HG02610 (cell line): Measurements from ENCODE around the gene METTL25B.
A peak's percentile ranks its signal among the peaks of the same experiment; 100 is the strongest.

Experiments used
- ATAC-seq: cut with Tn5 transposase; IDR thresholded peaks from one replicate; pipeline ENCODE4 v1.9.1; 2021; ENCODE audit warnings: mild to moderate bottlenecking, moderate library complexity; ENCODE audit not compliant: unreplicated experiment

Gene METTL25B

DNA sequence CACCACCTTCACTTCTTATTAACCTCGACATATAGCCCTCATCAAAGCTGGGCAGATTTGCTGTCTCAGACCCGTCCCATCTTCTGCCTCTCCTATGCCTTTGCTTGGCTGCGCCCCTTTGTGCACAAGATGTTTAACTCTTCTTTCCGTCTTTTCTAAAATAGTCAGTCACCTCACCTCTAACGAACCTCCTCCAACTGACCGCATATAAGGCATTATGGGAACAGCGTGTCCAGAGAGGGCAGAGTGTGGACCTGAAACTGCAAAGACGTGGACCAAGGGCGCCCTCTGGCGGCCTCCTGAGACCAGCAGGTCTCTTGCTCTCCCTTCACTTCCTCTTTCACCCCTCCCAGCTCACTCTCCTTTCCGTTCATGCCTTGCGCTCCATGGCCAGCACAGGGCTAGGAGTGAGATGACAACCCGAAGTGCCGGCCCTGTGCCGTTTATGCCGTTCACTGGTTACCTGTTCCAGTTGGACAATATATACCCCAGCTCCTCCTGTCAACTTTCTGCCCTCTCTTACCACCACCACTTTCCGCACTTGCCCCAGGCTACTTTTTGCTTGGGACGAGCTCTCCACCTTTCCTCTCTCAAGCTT, 2.5 kb upstream of the METTL25B start:
- ATAC-seq = no peak

DNA sequence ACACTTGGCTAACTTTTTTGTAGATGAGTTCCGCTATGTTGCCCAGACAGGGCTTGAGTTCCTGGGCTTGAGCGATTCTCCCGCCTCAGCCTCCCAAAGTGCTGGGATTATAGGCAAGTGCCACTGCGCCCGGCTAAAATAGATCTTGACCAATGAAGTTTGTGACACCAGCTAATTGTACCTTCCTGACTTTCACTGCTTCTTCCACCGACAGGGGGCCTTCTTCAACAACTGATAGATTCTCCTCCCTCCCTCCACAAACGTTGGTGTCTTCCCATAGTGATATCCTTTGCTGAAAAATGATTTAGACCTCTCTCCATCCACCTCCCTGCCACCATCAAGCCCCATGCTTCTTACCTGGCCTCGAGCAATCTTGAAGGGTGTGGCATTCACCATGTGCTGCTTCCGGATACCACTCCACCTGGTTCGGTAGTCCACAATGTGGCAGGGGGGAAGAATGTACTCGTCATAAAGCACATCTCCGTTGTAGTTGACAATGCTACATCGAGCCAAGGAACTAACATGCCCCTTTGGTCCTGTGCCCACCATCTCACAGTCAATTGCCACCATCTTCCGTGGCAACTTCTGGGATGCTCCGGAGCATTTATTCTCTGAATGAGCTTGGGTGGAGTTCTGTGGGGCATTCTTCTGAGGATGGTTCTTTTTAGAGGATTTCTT, 1.6 kb upstream of the METTL25B start:
- no peak for ATAC-seq

DNA sequence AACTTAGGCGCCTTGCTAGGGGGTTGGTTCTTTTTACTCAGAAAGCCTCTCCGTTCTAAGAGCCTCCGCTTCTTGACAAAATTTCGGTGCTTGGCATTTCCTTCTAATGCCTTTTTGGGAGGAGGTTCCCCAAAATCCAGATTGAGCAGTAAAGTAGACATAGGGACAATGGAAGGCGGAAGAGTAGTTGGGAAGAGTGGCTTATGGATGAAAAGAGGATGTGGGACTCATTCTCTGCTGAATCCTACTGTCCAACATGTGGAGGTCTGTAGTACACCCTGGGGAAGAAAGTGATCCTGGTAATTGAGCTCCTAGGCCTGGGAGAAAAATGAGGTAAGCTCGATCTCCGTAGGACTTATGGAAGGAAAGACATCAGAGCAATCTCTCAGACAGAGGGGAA, 777 bp upstream of the METTL25B start:
- ATAC-seq = no peak

DNA sequence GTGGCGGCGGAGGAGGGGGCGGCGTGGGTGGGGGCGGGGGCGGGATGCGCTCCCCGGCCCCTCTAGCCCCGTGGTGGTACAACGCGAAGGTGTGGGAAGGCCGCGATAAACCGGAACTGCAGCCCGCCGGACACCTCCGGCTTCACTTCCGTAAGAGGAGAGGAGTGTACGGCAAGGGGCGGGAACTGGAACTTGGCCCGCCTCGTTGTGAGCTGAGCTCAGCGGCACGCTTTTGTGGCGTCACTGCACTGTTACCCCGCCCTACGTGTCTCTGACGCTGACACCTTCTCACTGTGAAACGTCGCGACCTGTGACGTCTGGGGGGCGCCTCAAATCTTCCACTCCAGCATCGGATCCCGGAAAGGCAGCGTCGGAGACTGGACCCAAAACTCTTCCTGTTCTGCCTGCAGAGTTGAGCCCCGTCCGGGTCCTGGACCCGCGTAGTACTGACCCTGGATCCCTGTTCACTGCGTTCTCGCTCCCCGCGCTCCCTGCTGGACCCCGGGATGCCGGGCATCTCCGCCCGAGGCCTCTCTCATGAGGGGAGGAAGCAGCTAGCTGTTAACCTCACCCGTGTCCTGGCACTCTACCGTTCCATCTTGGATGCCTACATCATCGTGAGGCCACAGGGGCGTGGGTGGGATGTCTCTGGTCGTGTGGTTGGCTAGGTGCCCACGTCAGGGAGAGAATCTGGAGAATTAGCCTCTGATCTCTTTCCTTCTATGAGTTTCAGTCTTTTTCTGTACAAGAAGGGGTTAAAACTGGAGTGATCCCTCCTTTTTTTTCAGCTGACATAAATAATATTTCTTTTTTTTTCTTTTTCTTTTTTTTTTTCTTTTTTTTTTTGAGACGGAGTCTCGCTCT, 562 bp downstream of the METTL25B start, which contains the start of gene ISG20L2:
Gene ISG20L2 (minus strand): TSS at position 168 of the 864 bp plus-strand sequence. CDS start 1,114 bp downstream, outside the sequence.
- ATAC-seq = peak; percentile 89

DNA sequence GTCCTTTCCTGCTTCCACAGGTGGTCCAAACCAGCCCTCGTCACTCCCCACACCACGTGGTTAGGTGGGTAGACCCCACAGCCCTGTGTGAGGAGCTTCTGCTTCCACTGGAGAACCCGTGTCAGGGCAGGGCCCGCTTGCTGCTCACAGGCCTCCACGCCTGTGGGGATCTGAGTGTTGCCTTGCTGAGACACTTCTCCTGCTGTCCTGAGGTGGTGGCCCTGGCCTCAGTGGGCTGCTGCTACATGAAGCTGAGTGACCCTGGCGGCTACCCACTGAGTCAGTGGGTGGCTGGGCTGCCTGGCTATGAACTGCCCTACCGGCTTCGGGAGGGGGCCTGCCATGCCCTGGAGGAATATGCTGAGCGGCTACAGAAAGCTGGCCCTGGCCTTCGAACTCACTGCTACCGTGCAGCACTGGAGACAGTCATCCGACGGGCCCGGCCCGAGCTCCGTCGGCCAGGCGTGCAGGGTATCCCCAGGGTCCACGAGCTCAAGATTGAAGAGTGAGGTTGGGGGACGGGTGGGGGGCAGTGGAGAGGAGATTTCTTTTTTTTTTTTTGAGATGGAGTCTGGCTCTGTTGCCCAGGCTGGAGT, 5.8 kb downstream of the METTL25B start:
- ATAC-seq = no peak

DNA sequence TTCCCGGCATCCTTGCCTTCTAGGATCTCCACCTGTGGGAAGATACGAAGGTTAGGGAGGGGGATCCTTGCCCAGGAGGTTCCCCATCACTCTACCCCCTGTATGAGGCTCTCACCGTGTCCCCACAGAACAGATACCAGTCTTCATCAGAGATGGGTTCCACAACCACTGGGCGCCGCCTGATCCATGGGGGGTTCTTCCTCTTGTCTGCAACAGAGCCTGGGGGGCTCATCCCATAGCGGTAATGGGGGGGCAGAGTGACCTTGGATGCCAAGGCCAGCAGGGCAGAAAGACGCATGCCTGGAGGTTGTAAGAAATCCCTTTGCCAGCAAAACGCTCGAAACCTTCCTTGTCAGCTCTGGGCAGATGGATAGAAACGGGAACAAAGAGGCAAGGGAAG, 10.1 kb downstream of the METTL25B start:
- no peak for ATAC-seq

DNA sequence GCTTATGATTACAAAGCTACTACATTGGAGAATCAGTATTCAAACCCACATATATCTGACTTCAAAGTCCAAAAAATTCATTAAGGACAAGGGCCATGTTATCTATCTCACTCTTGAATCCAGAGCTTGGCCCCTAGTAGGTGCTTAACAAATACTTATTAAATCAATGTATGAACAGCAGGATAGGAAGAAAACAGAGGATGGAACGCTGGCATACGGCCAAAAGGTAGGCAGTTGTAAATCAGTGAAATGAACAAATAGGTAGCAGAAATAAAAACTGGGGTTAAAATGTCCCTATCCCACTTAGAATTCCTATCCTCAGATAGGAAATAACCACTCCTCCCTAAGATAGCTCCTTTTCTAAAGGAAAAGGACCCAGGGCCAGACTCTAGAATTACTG, 10.6 kb downstream of the METTL25B start:
- no peak for ATAC-seq

DNA sequence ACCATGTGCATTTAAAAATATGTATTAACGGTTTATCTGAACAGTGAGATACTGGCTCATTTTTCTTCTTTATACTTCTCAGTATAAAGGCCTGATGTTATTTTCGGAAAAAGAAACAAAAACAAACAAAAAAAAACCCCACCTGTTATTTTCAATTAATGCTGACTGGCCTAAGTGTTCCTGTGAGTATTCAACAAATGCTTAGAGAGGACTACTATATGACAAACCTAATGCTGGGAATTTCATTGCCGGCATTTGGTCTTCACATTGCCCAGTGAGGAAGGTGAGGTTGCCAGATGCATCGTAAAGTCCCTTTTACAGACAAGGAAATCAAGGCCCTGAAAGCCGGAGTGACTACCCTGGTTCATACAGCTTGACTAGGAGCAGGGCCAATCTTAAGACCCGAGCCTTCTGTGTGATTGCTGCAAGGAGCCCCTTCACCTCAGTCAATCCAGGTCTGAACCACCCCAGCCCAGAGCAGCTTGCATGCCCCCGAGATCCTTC, 12.0 kb downstream of the METTL25B start:
- ATAC-seq = peak; percentile 8

DNA sequence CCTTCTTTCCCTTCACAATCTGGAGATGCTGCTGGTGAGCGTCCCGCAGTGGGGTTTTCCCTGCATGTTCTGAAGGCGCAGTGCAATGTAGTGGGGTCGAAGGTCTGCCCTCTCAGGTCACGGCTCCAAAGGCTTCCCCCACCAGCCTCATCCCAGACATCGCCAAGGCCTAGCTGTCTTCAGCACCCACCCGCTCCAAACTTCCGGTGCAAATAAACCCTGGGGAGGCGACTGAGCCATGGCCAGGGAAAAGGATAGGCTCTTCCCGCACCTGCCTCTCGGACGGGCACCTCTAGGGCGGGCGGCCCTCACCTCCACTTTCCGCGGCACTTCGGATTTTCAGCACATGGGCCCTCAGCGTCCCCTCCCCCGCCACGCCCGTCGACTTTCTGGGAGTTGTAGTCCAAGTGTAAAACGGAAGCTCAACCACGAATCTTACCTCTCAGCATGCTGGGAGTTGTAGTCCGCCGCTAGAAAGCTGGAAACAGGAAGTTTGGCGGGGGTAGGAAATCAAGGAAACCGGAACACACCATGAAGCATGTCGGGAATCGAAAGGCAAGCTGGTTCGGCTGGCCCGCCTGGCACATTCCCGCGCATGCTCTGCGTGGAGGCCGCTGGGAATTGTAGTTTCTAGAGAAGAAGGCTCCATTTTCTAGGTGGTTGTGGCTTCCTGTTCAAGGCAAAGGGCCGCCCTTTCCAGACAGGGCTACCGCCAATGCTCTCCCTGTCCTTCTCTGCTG, 12.6 kb downstream of the METTL25B start, which contains the start of gene MRPL24:
Gene MRPL24 (minus strand): TSS at position 348 of the 740 bp plus-strand sequence. CDS start 2,384 bp downstream, outside the sequence.
- ATAC-seq = peak; percentile 77

DNA sequence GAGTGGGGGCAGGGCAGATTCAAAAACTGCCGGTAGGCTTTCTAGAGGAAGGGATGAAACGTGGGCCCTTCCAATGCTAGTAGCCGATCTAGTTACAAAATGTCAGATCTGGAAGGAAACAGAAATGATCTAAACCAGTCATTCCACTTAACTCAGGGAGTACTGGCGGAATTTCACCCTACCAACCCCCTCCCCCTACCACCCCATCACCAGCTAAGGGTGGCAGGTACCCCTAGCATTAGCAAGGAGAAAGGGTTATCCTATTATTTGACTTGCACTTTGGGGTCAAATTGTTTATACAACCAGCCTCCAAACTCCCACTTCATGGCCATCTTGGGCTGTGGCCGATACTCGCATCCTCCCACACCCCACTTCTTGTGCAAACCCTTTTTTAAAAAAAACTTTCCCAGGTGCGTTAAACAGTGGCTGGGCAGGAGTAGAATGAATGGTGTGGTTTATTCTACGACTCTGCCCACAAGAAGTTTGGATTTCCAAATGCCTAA, 13.3 kb downstream of the METTL25B start:
- no peak for ATAC-seq

DNA sequence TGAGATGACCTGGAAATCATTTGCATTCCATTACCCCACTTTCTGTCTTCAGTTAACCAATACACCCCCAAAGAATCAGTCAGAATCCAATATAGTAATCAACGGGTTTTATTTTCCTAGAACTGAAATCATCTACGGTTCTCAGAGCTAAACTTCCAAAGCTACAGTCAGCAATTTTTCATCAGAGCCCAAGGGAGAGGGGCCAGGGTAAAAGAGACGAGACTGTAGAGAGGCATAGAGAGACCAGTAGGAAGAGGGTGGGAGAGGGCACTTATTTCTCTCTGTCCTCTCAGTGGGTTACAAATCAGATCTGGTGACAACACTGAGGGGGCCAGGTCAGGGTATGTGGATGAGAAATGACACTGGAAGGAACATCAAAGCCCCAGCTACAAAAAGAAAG, 13.7 kb downstream of the METTL25B start:
- ATAC-seq = no peak

DNA sequence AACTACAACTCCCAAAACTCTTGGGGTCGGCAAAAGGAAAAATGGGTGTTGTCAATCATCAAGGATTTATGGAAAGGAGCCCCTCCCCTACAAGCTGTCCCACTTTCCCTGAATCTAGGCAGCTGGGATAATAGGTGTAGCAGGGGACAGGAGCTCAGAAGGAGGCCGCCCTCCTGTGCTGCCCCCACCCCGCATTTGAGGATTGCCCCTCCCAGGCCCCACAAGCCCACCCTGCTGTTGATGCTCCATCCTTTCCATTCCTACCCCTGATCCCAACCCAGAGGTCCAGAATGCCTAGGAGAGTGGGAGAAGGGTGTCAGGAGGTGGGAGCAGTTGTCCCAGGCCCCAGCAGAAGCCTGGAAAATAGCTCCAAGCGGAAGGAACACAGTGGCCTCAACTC, 14.5 kb downstream of the METTL25B start:
- no peak for ATAC-seq

DNA sequence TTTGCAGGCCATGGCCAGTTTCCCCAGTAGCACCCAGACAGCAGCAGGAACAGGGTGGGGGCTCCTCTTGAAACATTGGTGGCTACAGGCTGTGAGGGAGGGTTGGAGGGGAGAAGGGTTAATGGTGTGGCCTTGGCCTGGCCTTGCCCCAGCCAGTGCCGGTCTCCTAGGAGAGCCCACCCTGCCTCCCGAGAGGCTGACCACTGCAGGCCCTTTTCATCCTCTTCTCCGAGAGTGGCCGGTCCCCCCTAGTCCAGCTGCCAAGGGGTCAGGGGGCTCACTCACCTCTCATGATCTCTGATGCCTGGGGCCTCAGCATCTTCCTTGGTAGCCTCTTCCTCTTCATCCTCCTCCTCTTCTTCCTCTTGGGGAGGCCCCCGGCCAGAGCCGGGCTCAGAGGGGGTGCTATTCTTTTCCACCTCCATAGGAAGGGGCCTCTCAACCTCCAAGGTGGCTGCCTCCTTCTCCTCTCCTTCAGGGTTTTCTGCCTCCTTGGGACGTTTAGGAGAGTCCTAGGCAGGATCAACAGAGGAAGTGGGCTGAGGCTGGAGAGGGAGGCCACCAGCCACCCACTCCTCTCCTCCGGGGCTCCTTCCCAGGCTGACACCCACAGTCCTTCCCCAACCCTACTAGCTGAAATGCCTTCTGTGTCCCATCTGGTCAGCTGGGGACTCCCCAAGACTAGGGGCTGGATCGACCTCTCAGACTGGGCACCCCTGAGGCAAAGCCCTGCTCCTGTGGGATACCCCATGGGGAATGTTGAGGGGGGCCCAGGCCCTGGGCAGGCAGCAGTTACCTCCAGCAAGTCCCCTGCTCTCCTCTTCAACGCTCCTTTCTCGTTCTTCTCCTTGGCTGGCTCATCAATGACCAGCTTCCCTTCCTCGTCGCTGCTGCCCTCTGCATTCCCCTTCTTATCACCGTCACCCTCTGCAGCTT, 15.4 kb downstream of the METTL25B start:
- no peak for ATAC-seq

DNA sequence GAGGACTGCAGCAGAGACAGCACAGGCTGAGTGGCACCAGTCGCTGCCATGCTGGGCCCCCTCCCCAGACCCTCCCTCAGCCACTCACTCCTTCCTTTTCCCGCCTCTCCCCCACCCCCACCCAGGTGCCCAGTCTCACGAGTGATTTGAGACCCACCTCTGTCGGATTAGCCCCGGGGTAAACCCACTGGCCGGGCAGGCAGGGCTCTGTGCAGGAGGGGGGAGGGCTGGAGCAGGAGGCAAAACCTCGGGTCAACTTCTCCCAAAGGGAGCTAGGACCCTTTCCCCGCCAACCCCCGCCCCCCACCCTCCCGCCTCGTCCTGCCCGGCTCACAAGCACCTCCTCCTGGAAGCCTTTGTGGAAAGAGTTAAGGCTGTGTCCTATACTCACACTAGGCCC, 16.1 kb downstream of the METTL25B start:
- no peak for ATAC-seq

DNA sequence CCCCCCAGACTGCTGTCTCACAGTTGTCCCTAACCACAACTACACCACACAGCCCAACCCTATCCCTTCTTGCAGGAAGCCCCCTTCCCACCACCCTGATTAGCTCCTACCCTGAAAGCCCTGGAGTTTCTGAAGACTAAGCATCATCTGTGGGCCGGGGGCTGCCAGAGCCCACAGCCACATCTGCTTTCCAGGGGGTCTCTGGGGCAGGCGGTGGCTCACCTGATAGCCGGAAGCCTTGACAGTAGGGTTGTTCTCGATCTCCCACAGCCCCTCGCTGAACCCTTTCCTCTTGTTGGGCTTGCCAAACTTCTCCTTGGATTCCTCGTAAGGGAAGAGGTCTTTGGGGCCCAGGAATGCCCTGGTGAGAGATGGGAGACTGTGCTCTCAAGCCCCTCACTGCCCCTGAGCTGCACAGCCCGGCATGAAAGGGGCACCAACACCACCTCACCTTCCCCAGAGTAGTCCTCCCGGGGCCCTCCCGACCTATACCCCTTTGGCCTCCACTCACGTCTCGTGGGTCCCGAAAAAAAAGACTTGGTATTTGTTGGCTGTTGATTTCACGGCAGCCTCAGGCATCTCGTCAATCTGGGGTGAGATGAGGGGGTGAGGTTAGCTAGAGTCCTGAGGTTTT, 16.6 kb downstream of the METTL25B start:
- ATAC-seq = no peak

DNA sequence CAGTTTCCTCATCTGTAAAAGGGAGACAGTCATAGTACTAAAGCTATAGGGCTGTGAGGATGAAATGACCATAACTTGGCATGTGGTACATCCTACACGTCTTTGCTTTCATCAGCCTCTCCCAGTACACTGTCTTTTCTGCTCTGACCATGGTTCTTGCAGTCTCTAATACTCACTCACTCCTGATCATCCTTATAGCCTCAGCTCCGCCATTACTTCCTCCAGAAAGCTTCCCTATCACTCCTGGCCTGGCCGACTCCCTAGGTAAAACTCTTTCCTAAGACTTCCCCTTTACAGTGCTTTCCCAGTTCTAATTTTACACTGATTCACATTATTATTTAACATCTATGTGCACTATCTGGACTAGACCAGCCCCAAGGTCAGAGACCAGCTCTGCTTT, 17.6 kb downstream of the METTL25B start:
- ATAC-seq = no peak

DNA sequence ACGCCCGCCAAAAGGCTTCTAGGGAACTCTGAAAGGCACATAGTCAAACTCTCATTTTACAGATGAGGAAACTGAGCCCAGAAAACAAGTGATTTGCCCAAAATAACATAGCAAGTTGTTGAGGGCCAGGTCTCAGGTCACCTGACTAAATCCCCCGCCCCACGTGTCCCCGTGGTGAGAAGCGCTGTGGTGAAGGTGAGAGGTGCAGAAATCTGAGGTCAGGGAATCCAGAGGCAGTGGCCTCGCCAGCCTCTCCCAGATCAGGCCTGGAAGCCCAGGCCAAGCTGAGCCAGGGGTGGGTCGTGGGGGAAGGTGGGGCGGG, 18.1 kb downstream of the METTL25B start:
- no peak for ATAC-seq

DNA sequence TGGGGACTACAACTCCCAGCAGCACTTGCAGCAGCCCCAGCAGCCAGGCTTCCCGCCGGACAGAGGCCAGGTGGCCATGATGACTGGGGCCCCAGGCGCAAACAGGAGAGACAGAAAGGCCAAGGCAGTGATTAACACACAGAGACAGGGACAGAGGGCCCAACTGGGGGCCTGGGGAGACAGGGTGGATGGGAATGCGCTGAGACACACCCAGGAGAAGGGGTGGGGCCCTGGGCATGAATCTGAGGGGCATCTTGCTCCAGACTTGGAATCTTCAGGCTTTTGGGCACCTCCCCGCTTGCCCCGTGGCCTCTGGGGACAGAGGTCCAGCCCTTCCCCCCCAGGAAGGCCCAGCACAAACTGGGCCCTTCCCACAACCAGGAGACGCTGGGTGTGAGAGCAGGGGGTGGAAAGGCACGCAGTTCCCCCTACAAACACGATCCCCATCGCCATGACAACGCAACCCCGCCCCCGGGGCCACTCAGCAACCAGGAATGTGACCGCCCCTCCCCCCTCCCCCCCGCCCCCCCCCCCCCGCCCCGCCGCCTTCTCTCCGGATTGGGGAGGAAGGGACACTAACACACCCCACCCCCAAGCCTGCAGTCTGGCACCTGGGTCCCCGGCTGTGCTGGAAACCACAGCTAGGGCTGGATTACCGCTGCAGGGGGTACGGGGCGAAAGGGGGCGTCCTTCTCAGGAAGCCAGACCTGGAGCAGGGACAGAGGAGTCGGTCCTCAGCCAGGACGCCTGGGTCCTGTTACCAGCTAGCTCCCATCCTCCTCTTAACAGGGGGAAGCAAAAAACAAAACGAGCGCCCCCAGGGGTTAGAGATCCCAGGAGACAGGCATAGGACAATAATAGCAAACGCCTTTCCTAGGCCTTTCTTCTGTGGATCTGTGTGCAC, 18.7 kb downstream of the METTL25B start:
- no peak for ATAC-seq
